T-helper 1 cell (primary cell): ENCODE measurements around the gene PRKAR1B.

Experiments
- DNase-seq, 5 donors: peaks; one replicate each; pipeline ENCODE4 v3.0.0-alpha.2; 2012 to 2020

The PRKAR1B gene

GRCh38 chr7:739983-740942, 13.2 kb upstream of the PRKAR1B start:
- no peak for DNase-seq

DNA sequence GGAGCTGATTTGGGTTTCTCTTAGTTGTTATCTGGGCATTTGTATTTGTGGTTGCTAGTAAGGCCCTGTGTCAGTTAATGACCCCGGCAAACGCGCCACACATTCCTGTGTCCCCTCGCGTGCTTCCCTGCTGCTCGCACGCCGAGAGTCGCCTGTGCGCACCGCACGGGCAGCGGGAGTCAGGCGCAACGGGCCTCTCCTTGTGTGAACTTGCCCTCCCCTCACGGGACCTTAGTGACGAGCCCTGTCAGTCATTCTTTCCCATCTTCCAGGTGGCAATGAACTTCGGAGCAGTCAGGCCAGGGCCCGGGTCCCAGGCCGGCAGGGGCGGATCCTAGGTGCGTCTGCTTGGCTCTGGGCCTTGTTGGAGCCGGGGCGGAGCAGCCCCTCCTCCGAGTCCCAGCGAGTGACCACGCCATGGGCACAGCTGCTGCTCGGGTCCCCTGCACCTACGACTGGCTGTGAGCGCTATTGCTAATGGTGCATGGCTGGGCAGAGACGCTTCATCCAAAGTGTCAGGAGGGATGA, 12.4 kb upstream of the PRKAR1B start:
- DNase-seq = no peak

DNA sequence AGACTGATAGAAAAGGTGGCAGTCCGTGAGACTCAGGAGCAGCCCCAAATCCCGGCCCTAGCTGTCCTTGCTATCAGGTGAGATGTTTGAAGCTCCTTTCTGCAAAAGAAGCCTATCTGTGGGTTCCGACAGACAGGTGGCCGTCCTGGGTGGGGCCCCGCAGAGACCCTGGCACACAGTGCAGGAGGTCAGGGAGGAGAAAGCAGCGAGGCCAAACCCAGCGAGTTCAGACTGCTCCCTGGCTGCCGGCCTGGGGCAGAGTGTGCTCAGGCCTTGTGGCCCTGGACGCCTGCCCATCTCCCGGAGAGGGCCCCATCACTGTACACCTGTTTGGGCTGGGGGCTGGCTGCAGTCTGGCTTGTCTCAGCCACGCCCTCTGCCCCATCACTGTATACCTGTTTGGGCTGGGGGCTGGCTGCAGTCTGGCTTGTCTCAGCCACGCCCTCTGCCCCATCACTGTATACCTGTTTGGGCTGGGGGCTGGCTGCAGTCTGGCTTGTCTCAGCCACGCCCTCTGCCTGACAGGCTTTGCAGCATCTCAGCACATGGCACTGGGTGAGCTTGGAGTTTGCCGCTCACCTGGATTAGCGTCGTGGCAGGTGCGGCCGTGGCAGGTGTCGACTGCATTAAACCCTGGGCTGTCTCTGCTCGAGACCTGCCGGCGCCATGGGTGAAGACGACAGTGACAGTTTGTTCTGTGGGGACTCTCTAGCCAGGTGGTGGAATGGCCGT, 11.8 kb upstream of the PRKAR1B start:
- no peak for DNase-seq

- no peak for DNase-seq
Measured at GRCh38 chr7:738241-738640, 11.2 kb upstream of the PRKAR1B start.

DNA sequence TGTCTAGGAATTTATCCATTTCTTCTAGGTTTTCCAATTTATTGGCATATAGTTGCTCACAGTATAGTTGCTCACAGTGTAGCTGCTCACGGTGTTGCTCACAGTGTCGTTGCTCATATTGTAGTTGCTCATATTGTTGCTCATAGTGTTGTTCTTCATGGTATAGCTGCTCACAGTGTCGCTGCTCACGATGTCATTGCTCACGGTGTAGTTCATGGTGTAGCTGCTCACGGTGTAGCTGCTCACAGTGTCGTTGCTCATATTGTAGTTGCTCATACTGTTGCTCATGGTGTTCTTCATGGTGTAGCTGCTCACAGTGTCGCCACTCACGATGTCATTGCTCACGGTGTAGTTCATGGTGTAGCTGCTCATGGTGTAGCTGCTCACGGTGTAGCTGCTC, 7.7 kb upstream of the PRKAR1B start:
- DNase-seq = no peak

DNA sequence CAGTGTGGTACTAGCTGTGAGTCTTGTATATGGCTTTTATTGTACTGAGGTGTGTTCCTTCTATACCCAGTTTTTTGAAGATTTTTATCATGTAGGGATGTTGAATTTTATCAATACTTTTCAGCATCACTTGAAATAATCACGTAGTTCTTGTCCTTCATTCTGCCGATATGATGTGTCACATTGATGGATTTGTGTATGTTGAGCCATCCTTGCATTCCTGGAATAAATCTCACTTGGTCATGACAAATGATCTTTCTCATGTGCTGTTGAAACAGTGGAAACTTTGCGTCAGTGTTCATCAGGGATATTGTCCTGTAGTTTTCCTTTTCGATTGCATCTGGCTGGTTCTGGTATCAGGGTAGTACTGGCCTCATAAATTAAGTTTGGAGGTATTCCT, 7.1 kb upstream of the PRKAR1B start:
- DNase-seq = no peak

DNA sequence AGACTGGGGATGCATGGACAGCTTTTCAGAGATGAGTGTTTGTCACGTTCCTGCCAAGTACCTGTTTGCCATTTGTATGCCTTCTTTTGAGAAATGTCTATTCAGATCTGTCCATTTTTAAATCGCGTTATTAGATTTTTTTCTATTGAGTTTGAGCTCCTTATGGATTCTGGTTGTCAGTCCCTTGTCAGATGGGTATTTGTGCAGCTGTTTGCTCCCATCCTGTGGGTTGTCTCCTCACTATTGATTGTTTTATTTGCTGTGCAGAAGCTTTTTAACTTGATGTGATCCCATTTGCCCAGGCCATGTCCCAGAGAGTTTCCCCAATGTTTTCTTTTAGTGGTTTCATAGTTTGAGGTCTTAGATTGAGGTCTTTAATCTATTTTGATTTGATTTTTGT, 5.5 kb upstream of the PRKAR1B start:
- no peak for DNase-seq

DNA sequence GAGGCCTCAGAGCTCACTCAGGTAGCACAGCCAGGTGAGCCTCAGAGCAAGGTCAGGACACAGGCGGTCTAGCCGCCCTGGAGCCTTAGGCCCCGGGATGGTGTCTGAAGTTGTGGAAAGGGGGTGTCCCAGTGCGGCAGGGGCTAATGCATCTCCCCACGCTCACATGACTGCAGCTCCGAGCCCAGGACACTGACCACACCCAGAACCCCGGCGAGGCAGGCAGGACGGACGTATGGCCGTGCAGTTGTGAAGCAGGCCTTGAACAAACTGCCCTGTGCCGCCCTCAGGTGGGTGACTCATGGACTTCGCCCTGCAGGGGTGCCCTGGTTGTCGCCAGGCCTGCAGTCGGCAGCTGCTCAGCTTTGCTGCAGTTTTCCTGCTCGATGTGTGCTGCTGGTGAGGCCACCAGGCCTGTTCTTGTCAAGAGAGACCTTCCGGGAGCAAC, 5.0 kb upstream of the PRKAR1B start:
- DNase-seq = no peak

DNA sequence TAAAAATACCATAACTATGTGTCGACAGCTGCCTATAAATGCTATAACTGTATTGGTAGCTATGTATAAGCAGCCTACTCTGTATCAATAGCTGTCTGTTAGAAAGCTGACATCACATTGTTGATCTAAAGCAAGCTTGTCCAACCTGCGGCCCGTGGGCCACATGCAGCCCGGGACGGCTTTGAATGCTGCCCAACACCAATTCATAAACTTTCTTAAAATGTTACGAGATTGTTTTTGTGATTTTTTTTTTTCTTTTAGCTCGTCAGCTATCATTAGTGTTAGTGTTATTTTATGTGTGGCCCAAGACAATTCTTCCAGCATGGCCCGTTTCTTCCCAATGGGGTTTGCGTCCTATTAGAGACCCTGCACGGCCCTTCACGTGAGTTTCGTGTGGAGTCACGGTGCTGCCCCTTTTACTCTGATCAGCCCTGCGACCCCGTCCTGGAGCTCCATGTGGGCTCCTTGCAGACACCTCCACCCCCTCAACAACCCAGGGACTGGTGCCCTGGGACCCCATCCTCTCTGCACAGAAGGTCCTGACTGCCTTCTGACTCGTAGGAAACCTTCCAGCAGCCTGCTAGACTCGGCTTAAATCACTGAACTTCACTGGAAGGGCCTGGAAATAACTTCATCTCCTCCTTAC, 4.5 kb upstream of the PRKAR1B start:
- no peak for DNase-seq

- no peak for DNase-seq
Measured at GRCh38 chr7:730501-731439, 3.7 kb upstream of the PRKAR1B start.

DNA sequence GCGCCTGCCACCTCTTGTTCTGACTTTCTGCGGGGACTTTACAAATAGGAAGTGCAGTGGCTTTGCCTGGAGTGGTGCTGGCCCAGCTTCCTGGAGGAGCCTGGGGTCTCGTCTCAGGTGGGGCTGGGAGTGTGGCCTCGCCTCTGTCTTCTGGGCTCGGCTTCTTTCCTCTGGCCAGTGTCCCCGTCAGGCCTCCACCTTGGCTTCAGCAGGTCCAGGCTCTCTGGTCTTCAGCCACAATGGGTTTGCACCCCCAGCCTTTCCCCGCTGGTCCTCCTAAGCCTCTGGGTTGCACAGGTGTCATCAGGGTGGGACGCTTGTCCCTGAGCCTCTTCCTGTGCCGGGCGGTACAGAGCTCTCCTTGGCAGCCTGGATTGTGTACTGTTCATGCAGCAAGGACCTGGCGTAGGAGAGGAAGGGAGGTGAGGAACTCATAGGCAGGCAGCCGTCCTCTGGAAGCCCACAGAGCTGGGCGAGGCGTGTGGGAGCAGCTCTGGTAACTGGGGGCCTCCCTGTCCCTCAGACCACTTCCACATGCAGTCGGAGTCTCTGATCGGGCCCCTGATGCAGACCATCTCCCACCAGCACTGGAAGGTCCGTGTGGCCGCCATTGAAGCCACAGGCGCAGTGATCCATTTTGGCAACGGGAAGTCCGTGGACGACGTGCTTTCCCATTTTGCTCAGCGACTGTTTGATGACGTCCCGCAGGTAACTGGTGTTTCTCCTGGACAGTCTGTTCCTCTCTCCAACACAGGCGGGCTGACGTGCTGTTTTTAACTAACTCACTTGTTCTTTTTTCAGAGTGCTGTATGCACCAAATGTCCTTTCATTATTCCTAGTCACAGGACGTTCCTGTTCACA, 2.3 kb upstream of the PRKAR1B start:
- DNase-seq = no peak

- DNase-seq = no peak
Measured at GRCh38 chr7:728602-729001, 1.5 kb upstream of the PRKAR1B start.

GRCh38 chr7:727806-728460, 852 bp upstream of the PRKAR1B start:
- DNase-seq = no peak

DNA sequence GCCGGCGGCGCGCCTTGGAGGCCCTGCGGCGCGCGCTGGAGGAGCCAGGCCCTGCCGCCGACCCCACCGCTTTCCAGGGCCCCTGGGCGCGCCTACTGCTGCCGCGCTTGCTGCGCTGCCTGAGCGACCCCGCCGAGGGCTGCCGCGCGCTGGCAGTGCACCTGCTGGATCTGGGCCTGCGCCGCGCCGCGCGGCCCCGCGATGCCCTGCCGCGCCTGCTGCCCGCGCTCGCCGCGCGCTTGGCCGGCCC, 302 bp downstream of the PRKAR1B start:
- no peak for DNase-seq

DNA sequence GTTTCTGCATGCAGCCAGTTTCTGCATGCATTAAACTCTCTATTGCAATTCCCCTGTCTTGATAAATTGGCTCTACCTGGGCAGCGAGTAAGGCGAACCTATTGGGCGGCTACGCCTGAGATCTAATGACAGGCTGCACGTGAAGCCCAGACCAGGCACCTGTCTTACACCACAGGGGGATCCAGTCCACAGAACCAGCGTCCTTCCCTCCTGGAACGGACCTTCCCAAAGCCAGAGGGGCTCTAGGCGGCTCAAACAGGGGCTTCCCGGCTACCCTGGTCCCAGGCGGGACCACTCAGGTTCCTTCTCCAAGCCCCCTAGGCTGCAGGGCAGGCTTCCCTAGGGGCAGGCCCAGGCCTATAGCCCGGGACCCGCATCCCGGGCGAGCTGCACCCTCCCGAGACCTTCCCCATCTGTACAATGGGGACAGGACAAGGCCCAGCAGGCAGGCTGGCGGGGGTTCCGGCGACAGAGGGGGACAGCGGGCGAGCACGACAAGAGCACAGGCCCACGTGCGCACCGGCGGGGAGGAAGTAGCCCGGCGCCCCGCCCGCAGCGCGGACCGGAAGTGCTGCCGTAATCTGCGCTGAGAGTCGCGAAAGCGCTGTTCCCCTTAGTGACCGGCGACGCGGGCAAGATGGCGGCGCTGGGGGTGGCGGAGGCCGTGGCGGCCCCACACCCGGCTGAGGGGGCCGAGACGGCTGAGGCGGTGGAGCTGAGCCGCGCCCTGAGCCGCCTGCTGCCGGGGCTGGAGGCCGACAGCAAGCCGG, 812 bp downstream of the PRKAR1B start, which contains the start of gene DNAAF5:
TSS of gene DNAAF5 (plus strand) at position 616 of the 770 bp plus-strand sequence. CDS start at position 638, 22 bp downstream.
- DNase-seq = peak; percentile 68 to 87 (median 78)

- no peak for DNase-seq
Measured at GRCh38 chr7:725223-726005, 1.7 kb downstream of the PRKAR1B start.

GRCh38 chr7:724298-724697, 2.8 kb downstream of the PRKAR1B start:
- no peak for DNase-seq

- DNase-seq = no peak
Measured at GRCh38 chr7:723541-723940, 3.5 kb downstream of the PRKAR1B start.
